HepG2 (cell line): ENCODE results near the gene GFRA4. TPM values are rescaled to one million over a fixed set of nuclear protein-coding genes. Genes with fewer than 3 reads are reported as not detected.

Source experiments
- BORCS8-MEF2B ChIP-seq: sonication (generic); formaldehyde crosslinking; IDR thresholded peaks from 2 replicates; pipeline ENCODE4 v1.8.0; 2022; ENCODE audit warnings: mild to moderate bottlenecking, missing genetic modification reagents
- DNMT1 ChIP-seq: sonication (generic); formaldehyde crosslinking; IDR thresholded peaks from 2 replicates; pipeline ENCODE4 v1.5.1; 2020; ENCODE audit warnings: mild to moderate bottlenecking, missing genetic modification reagents
- ETS1 ChIP-seq: sonication (generic); formaldehyde crosslinking; IDR thresholded peaks from 2 replicates; pipeline ENCODE4 v1.4.0; 2020; ENCODE audit warnings: missing genetic modification reagents
- FOXK1 ChIP-seq: sonication (generic); formaldehyde crosslinking; IDR thresholded peaks from 2 replicates; pipeline ENCODE4 v1.4.0; 2020; ENCODE audit warnings: low read depth, missing genetic modification reagents, borderline replicate concordance
- NPAS2 ChIP-seq: sonication (generic); formaldehyde crosslinking; IDR thresholded peaks from 2 replicates; pipeline ENCODE4 v1.8.0; 2022; ENCODE audit warnings: mild to moderate bottlenecking, missing genetic modification reagents, borderline replicate concordance
- TERF1 ChIP-seq: sonication (generic); formaldehyde crosslinking; IDR thresholded peaks from 2 replicates; pipeline ENCODE4 v1.8.0; 2022; ENCODE audit warnings: mild to moderate bottlenecking, missing genetic modification reagents, moderate library complexity
- ZIK1 ChIP-seq: sonication (generic); formaldehyde crosslinking; IDR thresholded peaks from 2 replicates; pipeline ENCODE4 v1.5.0; 2020; ENCODE audit warnings: mild to moderate bottlenecking, low read depth, missing genetic modification reagents, borderline replicate concordance
- ZNF629 ChIP-seq: sonication (generic); formaldehyde crosslinking; conservative IDR thresholded peaks from 2 replicates; pipeline ENCODE4 v1.5.0; 2020; ENCODE audit warnings: missing genetic modification reagents
- ZNF773 ChIP-seq: sonication (generic); formaldehyde crosslinking; IDR thresholded peaks from 2 replicates; pipeline ENCODE4 v1.4.0; 2020; ENCODE audit warnings: missing genetic modification reagents, borderline replicate concordance
- polyA plus RNA-seq, 8 experiments: library from polyadenylated mRNA; depleted of rRNA in 3 of 8; stranded (reverse) in 7 of 8; unstranded in 1 of 8; fragments of >200 nt; fragmentation: Illumina TruSeq in 4 of 8; extraction: Trizol in 4 of 8; gene quantifications; 2 replicates each; pipeline versions ENCODE4 v1.2.1 to v1.2.3, GENCODE V29; 2011 to 2016; ENCODE audit warnings: low read depth in 4 of 8, missing spikeins in 1 of 8, mixed read lengths in 1 of 8; ENCODE audit not compliant: insufficient read depth in 1 of 8
- total RNA-seq, 5 experiments: library from RNA; depleted of rRNA; stranded (reverse); fragments of >200 nt; fragmentation: Illumina TruSeq; extraction: Trizol; gene quantifications; 2 replicates each; pipeline ENCODE4 v1.2.3, GENCODE V29; 2016; ENCODE audit warnings: low read depth in 1 of 5
- TF ChIP-seq, protein P1 (sequence below): sonication (generic); formaldehyde crosslinking; conservative IDR thresholded peaks from 2 replicates; pipeline ENCODE4 v1.4.0; 2020; ENCODE audit warnings: mild to moderate bottlenecking, missing genetic modification reagents, moderate library complexity
- TF ChIP-seq, protein P2 (sequence below): fragments of 450-650 bp; IDR thresholded peaks from 2 replicates; pipeline ENCODE4 v1.6.1; 2017
- TF ChIP-seq, protein P3 (sequence below): sonication (generic); formaldehyde crosslinking; IDR thresholded peaks from 2 replicates; pipeline ENCODE4 v1.4.0; 2020; ENCODE audit warnings: missing genetic modification reagents
- TF ChIP-seq, protein P4 (sequence below): sonication (generic); formaldehyde crosslinking; IDR thresholded peaks from 2 replicates; pipeline ENCODE4 v1.9.0; 2022; ENCODE audit warnings: low read depth, missing genetic modification reagents

Gene GFRA4
- total and polyA plus RNA-seq, 2 of the 13 experiments (the other 11 are each of a cell fraction or from before 2014, with no cell fraction given), result not detected

DNA sequence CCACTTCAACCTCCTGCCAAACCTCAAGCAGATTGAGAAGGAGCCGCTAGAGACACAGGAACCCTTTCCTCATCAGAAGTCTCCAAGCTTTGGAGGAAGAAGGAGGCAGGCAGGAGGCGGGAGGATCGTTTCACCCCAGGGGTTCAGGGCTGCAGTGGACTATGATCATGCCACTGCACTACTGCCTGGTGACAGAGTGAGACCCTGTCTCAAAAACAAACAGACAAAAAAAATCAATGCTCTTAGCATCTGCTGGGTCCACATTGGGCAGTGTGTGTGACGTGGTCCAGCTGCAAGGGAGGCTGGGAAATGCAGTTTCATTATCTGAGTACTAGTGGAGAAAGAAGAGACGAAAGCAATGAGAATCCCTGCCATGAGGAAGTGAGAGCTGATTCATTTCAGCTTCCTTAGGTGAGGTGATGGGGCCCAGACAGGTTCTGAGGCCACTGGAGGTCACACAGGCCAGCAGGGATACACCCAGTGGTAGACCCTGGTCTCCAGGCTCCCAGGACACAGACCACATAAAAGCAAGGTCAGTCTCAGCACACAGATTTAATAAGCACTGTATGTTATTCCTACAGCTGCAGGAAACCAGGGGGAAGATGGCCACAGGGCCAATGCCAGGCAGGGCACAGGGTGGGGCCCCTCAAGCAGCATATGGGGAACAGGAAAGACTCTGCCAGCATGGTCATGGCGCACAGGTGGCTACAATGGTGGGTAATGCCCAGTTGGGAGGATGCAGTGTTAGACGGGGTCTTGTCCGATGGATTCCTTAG lies 4.3 kb downstream of the GFRA4 start (continued):
- TF ChIP-seq, protein P1, sequence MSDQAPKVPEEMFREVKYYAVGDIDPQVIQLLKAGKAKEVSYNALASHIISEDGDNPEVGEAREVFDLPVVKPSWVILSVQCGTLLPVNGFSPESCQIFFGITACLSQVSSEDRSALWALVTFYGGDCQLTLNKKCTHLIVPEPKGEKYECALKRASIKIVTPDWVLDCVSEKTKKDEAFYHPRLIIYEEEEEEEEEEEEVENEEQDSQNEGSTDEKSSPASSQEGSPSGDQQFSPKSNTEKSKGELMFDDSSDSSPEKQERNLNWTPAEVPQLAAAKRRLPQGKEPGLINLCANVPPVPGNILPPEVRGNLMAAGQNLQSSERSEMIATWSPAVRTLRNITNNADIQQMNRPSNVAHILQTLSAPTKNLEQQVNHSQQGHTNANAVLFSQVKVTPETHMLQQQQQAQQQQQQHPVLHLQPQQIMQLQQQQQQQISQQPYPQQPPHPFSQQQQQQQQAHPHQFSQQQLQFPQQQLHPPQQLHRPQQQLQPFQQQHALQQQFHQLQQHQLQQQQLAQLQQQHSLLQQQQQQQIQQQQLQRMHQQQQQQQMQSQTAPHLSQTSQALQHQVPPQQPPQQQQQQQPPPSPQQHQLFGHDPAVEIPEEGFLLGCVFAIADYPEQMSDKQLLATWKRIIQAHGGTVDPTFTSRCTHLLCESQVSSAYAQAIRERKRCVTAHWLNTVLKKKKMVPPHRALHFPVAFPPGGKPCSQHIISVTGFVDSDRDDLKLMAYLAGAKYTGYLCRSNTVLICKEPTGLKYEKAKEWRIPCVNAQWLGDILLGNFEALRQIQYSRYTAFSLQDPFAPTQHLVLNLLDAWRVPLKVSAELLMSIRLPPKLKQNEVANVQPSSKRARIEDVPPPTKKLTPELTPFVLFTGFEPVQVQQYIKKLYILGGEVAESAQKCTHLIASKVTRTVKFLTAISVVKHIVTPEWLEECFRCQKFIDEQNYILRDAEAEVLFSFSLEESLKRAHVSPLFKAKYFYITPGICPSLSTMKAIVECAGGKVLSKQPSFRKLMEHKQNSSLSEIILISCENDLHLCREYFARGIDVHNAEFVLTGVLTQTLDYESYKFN (CRISPR knock-in tag), result peak; percentile 90
- TF ChIP-seq ETS1 (no peak), ZNF773 (CRISPR knock-in tag) (no peak), FOXK1 (CRISPR knock-in tag) (peak; percentile 67; the same call in 1 of the 2 replicates), DNMT1 (CRISPR knock-in tag) (no peak), TERF1 (no peak), ZIK1 (no peak), ZNF629 (CRISPR knock-in tag) (no peak), NPAS2 (CRISPR knock-in tag) (no peak), BORCS8-MEF2B (CRISPR knock-in tag) (peak; percentile 30; the same call in 1 of the 2 replicates)
- TF ChIP-seq, protein P2, sequence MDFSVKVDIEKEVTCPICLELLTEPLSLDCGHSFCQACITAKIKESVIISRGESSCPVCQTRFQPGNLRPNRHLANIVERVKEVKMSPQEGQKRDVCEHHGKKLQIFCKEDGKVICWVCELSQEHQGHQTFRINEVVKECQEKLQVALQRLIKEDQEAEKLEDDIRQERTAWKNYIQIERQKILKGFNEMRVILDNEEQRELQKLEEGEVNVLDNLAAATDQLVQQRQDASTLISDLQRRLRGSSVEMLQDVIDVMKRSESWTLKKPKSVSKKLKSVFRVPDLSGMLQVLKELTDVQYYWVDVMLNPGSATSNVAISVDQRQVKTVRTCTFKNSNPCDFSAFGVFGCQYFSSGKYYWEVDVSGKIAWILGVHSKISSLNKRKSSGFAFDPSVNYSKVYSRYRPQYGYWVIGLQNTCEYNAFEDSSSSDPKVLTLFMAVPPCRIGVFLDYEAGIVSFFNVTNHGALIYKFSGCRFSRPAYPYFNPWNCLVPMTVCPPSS, result no peak
- TF ChIP-seq, protein P3, sequence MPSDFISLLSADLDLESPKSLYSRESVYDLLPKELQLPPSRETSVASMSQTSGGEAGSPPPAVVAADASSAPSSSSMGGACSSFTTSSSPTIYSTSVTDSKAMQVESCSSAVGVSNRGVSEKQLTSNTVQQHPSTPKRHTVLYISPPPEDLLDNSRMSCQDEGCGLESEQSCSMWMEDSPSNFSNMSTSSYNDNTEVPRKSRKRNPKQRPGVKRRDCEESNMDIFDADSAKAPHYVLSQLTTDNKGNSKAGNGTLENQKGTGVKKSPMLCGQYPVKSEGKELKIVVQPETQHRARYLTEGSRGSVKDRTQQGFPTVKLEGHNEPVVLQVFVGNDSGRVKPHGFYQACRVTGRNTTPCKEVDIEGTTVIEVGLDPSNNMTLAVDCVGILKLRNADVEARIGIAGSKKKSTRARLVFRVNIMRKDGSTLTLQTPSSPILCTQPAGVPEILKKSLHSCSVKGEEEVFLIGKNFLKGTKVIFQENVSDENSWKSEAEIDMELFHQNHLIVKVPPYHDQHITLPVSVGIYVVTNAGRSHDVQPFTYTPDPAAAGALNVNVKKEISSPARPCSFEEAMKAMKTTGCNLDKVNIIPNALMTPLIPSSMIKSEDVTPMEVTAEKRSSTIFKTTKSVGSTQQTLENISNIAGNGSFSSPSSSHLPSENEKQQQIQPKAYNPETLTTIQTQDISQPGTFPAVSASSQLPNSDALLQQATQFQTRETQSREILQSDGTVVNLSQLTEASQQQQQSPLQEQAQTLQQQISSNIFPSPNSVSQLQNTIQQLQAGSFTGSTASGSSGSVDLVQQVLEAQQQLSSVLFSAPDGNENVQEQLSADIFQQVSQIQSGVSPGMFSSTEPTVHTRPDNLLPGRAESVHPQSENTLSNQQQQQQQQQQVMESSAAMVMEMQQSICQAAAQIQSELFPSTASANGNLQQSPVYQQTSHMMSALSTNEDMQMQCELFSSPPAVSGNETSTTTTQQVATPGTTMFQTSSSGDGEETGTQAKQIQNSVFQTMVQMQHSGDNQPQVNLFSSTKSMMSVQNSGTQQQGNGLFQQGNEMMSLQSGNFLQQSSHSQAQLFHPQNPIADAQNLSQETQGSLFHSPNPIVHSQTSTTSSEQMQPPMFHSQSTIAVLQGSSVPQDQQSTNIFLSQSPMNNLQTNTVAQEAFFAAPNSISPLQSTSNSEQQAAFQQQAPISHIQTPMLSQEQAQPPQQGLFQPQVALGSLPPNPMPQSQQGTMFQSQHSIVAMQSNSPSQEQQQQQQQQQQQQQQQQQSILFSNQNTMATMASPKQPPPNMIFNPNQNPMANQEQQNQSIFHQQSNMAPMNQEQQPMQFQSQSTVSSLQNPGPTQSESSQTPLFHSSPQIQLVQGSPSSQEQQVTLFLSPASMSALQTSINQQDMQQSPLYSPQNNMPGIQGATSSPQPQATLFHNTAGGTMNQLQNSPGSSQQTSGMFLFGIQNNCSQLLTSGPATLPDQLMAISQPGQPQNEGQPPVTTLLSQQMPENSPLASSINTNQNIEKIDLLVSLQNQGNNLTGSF (CRISPR knock-in tag), result no peak
- TF ChIP-seq, protein P4, sequence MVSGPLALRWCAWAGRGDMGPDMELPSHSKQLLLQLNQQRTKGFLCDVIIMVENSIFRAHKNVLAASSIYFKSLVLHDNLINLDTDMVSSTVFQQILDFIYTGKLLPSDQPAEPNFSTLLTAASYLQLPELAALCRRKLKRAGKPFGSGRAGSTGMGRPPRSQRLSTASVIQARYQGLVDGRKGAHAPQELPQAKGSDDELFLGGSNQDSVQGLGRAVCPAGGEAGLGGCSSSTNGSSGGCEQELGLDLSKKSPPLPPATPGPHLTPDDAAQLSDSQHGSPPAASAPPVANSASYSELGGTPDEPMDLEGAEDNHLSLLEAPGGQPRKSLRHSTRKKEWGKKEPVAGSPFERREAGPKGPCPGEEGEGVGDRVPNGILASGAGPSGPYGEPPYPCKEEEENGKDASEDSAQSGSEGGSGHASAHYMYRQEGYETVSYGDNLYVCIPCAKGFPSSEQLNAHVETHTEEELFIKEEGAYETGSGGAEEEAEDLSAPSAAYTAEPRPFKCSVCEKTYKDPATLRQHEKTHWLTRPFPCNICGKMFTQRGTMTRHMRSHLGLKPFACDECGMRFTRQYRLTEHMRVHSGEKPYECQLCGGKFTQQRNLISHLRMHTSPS, result peak; percentile 44; the same call in 1 of the 2 replicates
